Fibroblast of lung (primary cell): ENCODE measurements around the gene ITLN1.

ENCODE experiments used
- CTCF ChIP-seq, 2 donors: IDR thresholded peaks in 1 of 2; conservative IDR thresholded peaks in 1 of 2; 1 replicate in 1 of 2; 2 replicates in 1 of 2; pipeline ENCODE4 v1.5.1; 2011 to 2012; ENCODE audit warnings: low read length in 2 of 2, control low read depth in 1 of 2, inconsistent platforms in 1 of 2, low read depth in 1 of 2, mild to moderate bottlenecking in 1 of 2
- EZH2 ChIP-seq: IDR thresholded peaks from 2 replicates; pipeline ENCODE4 v1.5.1; 2012; ENCODE audit warnings: low read length, control low read depth, mild to moderate bottlenecking; ENCODE audit errors: missing control alignments

- TF ChIP-seq CTCF (conservative IDR thresholded peaks at IDR 0.05 in 1 of 2, IDR thresholded peaks at IDR 0.05 in 1 of 2; ENCODE audit: low read depth in 1 of 2, low read length in 2 of 2) (peak; percentile 23 to 55), EZH2 (no peak)
Observed at GRCh38 chr1:160834945-160835565, 49.9 kb downstream of the ITLN1 start.
